ENCODE results near the gene IDUA. TPM values are rescaled to one million over a fixed set of nuclear protein-coding genes. Genes with fewer than 3 reads are reported as not detected.
"Not testable (repeated sequence)": the region's sequence is repeated elsewhere in the genome, so short reads cannot be mapped to it uniquely, and the experiment has no call there.

Gene IDUA
- 23.6 and 25.5 TPM in 2 replicates for total RNA-seq

DNA sequence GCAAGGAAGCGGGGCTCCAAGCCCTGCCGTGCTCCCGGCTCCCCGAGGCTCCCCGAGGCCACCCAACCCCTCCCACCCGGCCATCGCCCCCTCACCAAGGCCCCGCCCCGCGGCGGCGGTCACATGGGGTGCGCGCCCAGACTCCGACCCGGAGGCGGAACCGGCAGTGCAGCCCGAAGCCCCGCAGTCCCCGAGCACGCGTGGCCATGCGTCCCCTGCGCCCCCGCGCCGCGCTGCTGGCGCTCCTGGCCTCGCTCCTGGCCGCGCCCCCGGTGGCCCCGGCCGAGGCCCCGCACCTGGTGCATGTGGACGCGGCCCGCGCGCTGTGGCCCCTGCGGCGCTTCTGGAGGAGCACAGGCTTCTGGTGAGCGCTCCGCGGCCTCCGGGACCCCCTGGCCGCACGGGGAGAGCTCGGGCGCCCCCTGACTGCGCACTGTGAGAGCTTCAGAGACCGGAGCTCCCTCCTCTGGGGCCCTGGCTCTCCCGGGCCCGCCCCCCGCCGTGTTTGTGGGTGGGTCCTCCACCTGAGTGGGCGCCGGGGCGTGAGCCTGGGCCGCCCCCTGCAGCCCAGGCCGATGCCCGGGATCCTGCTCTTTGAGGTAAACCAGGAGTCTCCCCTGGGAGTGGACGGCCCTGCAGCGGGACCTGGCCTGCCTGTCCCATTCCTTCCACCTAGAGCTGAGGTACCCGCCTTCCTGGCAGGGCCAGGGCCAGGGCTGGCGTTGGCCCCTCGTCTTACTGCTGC lies at the start of gene IDUA:
Gene IDUA, plus strand, starts transcription at position 166 of the 745 bp plus-strand sequence. Its CDS starts 41 bp downstream, at position 207.
- Mint-ChIP-seq H3K36me3 (ENCODE audit: low read depth) (no peaks in the 10 kb centered on the region), H3K9me3 (no peaks in the 10 kb centered on the region), H3K27me3 (ENCODE audit: low read depth) (no peaks in the 10 kb centered on the region), H3K4me3 (ENCODE audit: low read depth) (peak within 1 kb of the TSS; percentile 87), H3K27ac (peak within 1 kb of the TSS; percentile 83), H3K4me1 (ENCODE audit: low read depth) (peaks cover 17% of the 10 kb centered on the region)
- peak; percentile 80 for DNase-seq (ENCODE audit: low spot score)
- intact Hi-C loops (cut with micrococcal nuclease) = loop anchor here (1.0 to 5.0 kb wide), 3 partner anchors 54 to 205 kb away; partner anchors contain the start of genes GAK and TMEM175

DNA sequence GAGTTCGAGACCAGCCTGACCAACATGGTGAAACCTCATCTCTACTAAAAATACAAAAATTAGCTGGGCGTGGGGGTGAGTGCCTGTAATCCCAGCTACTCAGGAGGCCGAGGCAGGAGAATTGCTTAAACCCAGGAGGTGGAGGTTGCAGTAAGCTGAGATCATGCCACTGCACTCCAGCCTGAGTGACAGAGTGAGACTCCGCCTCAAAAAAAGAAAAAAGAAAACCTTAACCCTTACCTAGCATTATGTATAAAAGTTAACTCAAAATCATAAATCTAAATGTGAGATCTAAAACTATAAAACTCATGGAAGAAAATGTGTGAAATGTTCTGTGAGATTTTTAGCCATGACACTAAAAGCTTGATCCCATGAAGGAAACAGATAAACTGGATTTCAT lies 47.3 kb upstream of the IDUA start:
- not testable (repeated sequence) for H3K27me3 Mint-ChIP-seq (ENCODE audit: low read depth); H3K36me3 Mint-ChIP-seq (ENCODE audit: low read depth); H3K4me1 Mint-ChIP-seq (ENCODE audit: low read depth)

DNA sequence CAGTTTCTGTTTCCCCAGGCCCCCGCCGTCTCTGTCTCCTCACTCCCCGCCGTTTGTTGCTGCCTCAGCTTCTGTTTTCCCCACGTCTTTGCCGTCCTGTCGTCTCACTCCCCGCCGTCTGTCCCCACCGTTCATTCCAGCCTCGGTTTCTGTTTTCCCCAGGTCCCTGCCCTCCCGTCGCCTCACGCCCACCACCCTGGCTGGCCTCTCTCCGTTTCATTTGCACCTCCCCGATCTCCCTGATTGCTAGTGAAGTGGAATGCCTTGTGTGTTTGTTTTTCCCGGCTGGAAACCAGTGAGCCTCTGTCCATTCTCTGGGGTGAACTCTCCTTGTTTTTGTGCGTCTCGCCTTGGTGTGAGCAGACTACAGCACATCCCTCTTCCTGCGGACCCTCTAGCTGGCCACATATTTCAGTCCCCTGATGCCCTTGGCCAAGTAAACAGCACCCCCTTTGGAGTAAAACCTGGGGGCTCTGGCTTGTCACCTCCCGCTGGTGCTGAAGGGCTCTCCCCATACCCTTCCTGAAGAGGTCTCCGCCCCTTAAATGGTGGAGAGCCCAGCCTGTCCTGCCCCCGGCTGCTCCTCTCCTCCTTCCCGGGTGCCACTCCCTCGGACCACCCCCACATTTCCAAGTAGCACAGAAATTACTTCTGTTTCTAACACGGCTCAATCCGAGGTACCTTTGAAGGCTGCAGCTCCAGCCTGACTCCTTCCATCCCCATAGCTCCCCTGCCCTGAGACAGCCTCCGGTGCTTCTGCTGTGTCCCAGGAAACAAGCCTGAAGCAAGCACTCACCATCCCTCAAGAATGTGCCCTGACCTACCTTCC lies 41.4 kb upstream of the IDUA start:
- H3K9me3 Mint-ChIP-seq = no peaks in the 10 kb centered on the region
- intact Hi-C loops (cut with micrococcal nuclease) = no loop called here
- H3K4me1 Mint-ChIP-seq (ENCODE audit: low read depth) = no peaks in the 10 kb centered on the region
- no peak for DNase-seq (ENCODE audit: low spot score)
- no peaks in the 10 kb centered on the region for H3K27me3 Mint-ChIP-seq (ENCODE audit: low read depth)
- no peaks in the 10 kb centered on the region for H3K36me3 Mint-ChIP-seq (ENCODE audit: low read depth)
- H3K4me3 Mint-ChIP-seq (ENCODE audit: low read depth) = no peak overlapping the region
- no peak overlapping the region for H3K27ac Mint-ChIP-seq

More for the DNA sequence above, 47.3 kb upstream of the IDUA start:
- H3K27ac Mint-ChIP-seq; H3K4me3 Mint-ChIP-seq (ENCODE audit: low read depth); intact Hi-C loops (cut with micrococcal nuclease); H3K9me3 Mint-ChIP-seq; DNase-seq (ENCODE audit: low spot score): not testable (repeated sequence)

DNA sequence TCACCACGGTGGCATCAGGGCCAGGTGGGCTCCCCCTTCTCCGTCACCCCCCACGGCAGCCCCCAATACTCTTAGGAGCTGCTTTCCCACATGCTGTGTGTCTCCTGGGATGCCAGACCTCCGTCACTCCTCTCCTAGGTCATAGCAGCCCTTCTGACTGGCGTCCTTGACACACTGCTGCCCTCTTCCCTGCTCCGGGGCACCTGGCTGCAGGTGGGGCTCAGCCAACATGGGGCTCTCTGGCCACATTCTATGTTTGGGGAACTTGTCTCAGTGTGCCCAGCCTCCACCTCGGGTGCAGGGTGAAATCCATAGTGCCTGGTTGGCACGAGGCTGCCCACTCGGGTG lies 40.8 kb upstream of the IDUA start:
- no peak overlapping the region for H3K4me3 Mint-ChIP-seq (ENCODE audit: low read depth)
- intact Hi-C loops (cut with micrococcal nuclease) = no loop called here
- no peaks in the 10 kb centered on the region for H3K4me1 Mint-ChIP-seq (ENCODE audit: low read depth)
- no peaks in the 10 kb centered on the region for H3K36me3 Mint-ChIP-seq (ENCODE audit: low read depth)
- H3K27me3 Mint-ChIP-seq (ENCODE audit: low read depth) = no peaks in the 10 kb centered on the region
- DNase-seq (ENCODE audit: low spot score) = no peak
- H3K27ac Mint-ChIP-seq = no peak overlapping the region
- H3K9me3 Mint-ChIP-seq = no peaks in the 10 kb centered on the region

DNA sequence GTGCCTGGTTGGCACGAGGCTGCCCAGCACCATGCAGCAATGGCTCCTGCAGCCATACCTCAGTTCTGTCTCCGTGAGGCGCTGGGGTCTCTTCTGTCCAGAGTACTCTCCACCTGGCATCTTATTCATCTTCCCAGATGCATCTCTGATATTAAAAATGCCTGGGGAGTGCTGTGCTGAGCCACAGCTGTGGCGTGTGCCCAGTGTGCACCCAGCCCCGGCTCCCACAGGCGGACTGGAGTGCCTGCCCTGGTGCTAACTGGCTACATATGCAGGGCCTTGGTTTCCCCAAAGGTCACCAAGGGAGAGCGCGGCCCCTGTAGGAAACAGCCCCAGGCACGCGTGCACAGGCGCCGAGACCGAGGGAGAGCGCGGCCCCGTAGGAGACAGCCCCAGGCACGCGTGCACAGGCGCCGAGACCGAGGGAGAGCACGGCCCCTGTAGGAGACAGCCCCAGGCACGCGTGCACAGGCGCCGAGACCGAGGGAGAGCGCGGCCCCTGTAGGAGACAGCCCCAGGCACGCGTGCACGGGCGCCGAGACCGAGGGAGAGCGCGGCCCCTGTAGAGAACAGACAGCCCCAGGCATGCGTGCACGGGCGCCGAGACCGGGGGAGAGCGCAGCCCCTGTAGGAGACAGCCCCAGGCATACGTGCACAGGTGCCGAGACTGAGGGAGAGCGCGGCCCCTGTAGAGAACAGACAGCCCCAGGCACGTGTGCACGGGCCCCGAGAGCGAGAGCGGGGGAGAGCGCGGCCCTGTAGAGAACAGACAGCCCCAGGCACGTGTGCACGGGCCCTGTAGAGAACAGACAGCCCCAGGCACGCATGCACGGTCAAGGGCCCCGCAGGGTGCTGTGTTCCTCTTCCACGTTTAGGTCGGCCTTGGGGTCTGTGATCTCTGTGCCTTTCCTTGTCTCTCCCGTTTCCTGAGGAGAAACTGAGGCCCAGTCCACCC lies 40.0 kb upstream of the IDUA start:
- H3K27ac Mint-ChIP-seq = no peak overlapping the region
- no peak for DNase-seq (ENCODE audit: low spot score)
- intact Hi-C loops (cut with micrococcal nuclease) = no loop called here
- H3K36me3 Mint-ChIP-seq (ENCODE audit: low read depth) = no peaks in the 10 kb centered on the region
- H3K27me3 Mint-ChIP-seq (ENCODE audit: low read depth) = no peaks in the 10 kb centered on the region
- H3K9me3 Mint-ChIP-seq = no peaks in the 10 kb centered on the region
- no peak overlapping the region for H3K4me3 Mint-ChIP-seq (ENCODE audit: low read depth)
- no peaks in the 10 kb centered on the region for H3K4me1 Mint-ChIP-seq (ENCODE audit: low read depth)

DNA sequence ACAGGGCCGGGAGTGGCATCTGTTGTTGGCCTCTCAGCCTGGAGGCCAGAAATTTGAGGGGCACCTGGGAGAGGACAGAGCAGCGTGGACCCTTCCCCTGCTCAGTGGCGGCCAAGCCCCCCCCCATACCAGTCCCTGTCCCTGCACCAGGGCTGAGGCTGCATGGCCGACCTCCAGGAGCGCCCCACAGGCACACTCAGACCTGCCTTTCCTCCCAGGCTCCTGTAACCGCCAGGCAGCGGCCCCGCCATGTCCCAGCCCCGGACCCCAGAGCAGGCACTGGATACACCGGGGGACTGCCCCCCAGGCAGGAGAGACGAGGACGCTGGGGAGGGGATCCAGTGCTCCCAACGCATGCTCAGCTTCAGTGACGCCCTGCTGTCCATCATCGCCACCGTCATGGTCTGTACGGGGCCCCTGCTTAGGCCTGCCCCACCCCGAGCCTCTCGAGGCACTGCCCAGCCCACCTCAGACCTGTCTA lies 39.3 kb upstream of the IDUA start:
- H3K9me3 Mint-ChIP-seq = no peaks in the 10 kb centered on the region
- H3K27me3 Mint-ChIP-seq (ENCODE audit: low read depth) = no peaks in the 10 kb centered on the region
- H3K4me3 Mint-ChIP-seq (ENCODE audit: low read depth) = no peak overlapping the region
- DNase-seq (ENCODE audit: low spot score) = no peak
- H3K27ac Mint-ChIP-seq = no peak overlapping the region
- no peaks in the 10 kb centered on the region for H3K4me1 Mint-ChIP-seq (ENCODE audit: low read depth)
- no peaks in the 10 kb centered on the region for H3K36me3 Mint-ChIP-seq (ENCODE audit: low read depth)
- intact Hi-C loops (cut with micrococcal nuclease) = no loop called here

DNA sequence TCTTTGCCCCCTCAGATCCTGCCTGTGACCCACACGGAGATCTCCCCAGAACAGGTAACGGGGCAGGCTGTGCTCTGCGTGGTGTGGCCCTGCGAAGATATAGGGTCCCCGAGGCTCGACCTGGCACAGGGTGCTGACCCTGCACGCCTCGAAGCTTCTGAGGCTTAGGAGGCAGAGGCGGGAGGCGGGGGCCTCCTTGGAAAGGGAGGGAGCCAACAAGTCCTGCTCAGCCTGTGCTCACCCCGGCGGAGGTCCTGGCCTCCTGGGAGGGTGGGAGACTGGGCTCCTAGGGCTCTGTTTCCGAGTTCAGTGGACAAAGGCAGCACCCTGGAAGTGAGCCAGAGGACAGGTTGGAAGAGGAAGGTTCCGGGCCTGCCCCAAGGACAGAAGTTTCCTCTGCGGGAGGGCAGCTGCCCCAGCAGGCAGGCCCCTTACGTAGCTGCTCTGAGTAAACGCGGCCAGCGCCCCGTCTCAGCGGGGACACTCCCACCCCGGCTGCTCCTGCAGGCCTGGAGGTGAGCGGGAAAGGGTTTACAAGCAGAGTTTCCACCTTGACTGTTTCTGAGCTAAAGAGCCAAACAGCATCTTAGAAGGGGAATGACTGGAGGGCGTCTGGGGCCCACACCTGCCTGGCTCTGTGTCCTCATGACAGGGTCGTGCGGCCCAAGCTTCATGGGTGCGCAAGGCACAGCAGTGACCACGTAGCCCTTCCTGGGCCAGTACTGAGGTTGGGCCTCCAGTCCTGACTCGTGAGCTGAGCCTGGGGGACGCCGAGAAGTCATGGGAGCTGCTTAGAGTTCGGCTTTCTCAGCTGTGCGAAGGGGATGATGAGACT lies 38.5 kb upstream of the IDUA start:
- no peaks in the 10 kb centered on the region for H3K27me3 Mint-ChIP-seq (ENCODE audit: low read depth)
- no peak for DNase-seq (ENCODE audit: low spot score)

DNA sequence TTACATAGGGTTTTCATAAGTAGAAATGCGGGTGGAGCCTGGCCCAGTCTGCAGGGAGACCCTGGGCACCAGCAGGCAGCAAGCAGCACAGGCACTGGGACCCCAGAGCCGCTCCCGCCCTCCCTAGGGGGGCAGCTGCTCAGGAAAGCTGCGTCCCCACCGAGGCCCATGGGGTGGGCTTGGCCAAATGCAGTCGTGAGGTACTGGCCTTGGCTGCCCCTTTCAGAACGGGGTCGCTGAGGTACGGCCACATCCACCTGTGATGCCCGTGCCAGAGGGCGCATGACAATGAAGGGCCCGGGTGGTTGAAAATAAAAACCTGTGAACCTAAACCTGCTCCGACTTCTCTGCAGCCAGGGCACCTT lies 37.9 kb upstream of the IDUA start:
- no peaks in the 10 kb centered on the region for H3K4me1 Mint-ChIP-seq (ENCODE audit: low read depth)
- no peaks in the 10 kb centered on the region for H3K36me3 Mint-ChIP-seq (ENCODE audit: low read depth)
- intact Hi-C loops (cut with micrococcal nuclease) = no loop called here
- H3K27me3 Mint-ChIP-seq (ENCODE audit: low read depth) = no peaks in the 10 kb centered on the region
- no peaks in the 10 kb centered on the region for H3K9me3 Mint-ChIP-seq
- H3K4me3 Mint-ChIP-seq (ENCODE audit: low read depth) = no peak overlapping the region
- no peak for DNase-seq (ENCODE audit: low spot score)
- no peak overlapping the region for H3K27ac Mint-ChIP-seq

More for the DNA sequence above, 38.5 kb upstream of the IDUA start:
- H3K27ac Mint-ChIP-seq = no peak overlapping the region
- no peaks in the 10 kb centered on the region for H3K36me3 Mint-ChIP-seq (ENCODE audit: low read depth)
- intact Hi-C loops (cut with micrococcal nuclease) = no loop called here
- no peaks in the 10 kb centered on the region for H3K4me1 Mint-ChIP-seq (ENCODE audit: low read depth)
- no peaks in the 10 kb centered on the region for H3K9me3 Mint-ChIP-seq
- no peak overlapping the region for H3K4me3 Mint-ChIP-seq (ENCODE audit: low read depth)

DNA sequence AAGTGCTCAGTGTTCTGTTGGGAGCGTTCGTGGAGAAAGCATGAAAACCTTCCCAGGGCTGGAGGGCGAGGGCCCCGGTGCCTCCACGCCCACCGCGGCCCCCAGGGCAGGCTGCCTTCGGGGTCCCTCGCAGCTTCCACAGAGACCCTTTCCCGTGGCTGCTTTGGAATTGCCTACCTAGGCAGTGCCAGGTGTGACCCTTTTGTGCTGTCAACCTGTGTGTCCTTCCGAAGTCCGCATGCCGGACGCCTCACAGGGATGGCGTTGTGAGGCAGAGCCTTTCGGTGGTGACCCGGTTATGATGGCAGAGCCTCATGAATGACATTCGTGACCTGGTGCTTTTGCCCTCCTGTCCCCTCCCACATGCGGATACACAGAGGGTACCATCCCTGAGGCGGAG lies 37.2 kb upstream of the IDUA start:
- no peaks in the 10 kb centered on the region for H3K27me3 Mint-ChIP-seq (ENCODE audit: low read depth)
- no peak overlapping the region for H3K4me3 Mint-ChIP-seq (ENCODE audit: low read depth)
- H3K36me3 Mint-ChIP-seq (ENCODE audit: low read depth) = no peaks in the 10 kb centered on the region
- intact Hi-C loops (cut with micrococcal nuclease) = no loop called here
- H3K4me1 Mint-ChIP-seq (ENCODE audit: low read depth) = no peaks in the 10 kb centered on the region
- H3K9me3 Mint-ChIP-seq = no peaks in the 10 kb centered on the region
- H3K27ac Mint-ChIP-seq = no peak overlapping the region
- no peak for DNase-seq (ENCODE audit: low spot score)

DNA sequence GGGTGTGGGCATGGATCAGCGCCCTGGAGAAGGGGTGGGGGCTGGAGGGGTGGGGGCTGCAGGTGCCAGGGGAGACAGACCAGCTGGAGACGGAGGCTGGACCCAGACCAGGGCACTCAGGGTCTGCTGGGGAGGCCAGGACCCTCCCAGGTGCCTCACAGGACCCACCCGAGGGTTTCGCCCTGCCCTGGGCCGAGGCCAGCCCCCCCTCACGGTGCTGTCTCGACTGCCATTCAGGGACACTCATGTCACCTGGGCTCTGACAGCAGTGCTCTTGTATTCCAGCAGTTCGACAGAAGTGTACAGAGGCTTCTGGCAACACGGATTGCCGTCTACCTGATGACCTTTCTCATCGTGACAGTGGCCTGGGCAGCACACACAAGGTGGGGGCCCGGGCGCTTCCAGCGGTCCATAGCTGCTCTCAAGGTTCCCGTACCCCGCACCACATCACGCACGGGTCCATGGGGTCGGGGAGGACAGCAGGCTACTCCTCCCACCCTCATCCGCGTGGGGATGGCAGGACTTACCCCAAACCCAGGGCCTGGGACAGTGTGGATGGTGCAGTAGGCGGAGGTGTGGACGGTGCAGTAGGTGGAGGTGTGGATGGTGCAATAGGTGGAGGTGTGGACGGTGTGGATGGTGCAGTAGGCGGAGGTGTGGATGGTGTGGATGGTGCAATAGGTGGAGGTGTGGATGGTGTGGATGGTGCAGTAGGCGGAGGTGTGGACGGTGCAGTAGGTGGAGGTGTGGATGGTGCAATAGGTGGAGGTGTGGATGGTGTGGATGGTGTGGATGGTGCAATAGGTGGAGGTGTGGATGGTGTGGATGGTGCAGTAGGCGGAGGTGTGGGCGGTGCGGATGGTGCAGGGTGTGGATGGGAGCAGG lies 36.5 kb upstream of the IDUA start:
- DNase-seq (ENCODE audit: low spot score) = no peak
- H3K4me1 Mint-ChIP-seq (ENCODE audit: low read depth) = no peaks in the 10 kb centered on the region
- H3K27ac Mint-ChIP-seq = no peak overlapping the region
- no peak overlapping the region for H3K4me3 Mint-ChIP-seq (ENCODE audit: low read depth)
- no peaks in the 10 kb centered on the region for H3K36me3 Mint-ChIP-seq (ENCODE audit: low read depth)
- intact Hi-C loops (cut with micrococcal nuclease) = no loop called here
- H3K9me3 Mint-ChIP-seq = no peaks in the 10 kb centered on the region
- H3K27me3 Mint-ChIP-seq (ENCODE audit: low read depth) = no peaks in the 10 kb centered on the region

DNA sequence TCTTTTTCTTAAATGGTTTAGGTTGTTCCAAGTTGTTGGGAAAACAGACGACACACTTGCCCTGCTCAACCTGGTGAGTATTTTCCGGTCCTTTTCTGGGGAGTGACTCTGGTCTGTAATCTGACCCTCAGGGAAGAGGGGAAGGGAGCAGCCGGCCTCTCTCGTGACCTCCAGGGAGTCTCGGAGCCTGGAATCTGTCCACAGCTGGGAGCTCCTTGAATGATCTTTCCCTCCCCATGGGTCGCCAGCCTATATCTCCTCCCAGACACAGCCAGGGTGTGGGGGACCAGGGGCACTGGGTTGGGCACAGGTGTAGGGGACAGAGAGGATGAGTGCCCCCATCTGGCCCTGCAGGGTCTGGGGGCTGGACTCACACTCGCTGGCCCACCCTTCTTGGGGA lies 35.7 kb upstream of the IDUA start:
- no peaks in the 10 kb centered on the region for H3K9me3 Mint-ChIP-seq

More for the DNA sequence above, 35.7 kb upstream of the IDUA start:
- no peak overlapping the region for H3K4me3 Mint-ChIP-seq (ENCODE audit: low read depth)
- no peaks in the 10 kb centered on the region for H3K27me3 Mint-ChIP-seq (ENCODE audit: low read depth)
- intact Hi-C loops (cut with micrococcal nuclease) = no loop called here
- no peak for DNase-seq (ENCODE audit: low spot score)
- H3K4me1 Mint-ChIP-seq (ENCODE audit: low read depth) = no peaks in the 10 kb centered on the region
- no peaks in the 10 kb centered on the region for H3K36me3 Mint-ChIP-seq (ENCODE audit: low read depth)
- H3K27ac Mint-ChIP-seq = no peak overlapping the region

Measured in activated T-helper 2 cell treated with anti-CD3 and anti-CD28 coated beads, Interferon-gamma antibody, Interleukin-2, Interleukin-4, amounts not matched to agents 10 μg/mL and 5 μg/mL and 100 μg/mL, durations not matched to agents 14 hours and 24 hours and 36 hours (primary cell).